NCI-H226 (cell line): Measurements from ENCODE around the gene BICD1.
"Not testable (repeated sequence)": the region's sequence is repeated elsewhere in the genome, so short reads cannot be mapped to it uniquely, and the experiment has no call there.

Source experiments
- DNase-seq: peaks from one replicate; pipeline ENCODE4 v3.0.0-alpha.2; 2015

Gene BICD1

DNA sequence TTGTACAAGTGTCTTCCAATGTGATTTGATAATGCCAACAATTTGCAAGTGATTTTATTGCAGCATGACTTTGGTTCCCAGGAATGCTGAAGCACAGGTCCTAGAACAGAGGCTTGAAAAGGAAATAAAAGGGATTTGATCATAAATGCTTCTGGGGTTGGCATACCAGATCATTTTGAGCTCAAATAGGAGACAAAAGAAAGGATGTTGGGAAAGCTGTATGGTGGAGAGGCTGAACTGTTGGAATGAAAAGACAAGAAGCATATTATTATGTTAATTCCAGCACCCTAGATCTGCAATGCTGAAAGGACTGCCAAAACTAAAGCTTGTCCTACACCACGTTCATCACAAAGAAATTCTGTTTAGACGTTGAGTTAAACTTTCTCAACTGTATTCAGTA is 143.1 kb downstream of the BICD1 start:
- no peak for DNase-seq

DNA sequence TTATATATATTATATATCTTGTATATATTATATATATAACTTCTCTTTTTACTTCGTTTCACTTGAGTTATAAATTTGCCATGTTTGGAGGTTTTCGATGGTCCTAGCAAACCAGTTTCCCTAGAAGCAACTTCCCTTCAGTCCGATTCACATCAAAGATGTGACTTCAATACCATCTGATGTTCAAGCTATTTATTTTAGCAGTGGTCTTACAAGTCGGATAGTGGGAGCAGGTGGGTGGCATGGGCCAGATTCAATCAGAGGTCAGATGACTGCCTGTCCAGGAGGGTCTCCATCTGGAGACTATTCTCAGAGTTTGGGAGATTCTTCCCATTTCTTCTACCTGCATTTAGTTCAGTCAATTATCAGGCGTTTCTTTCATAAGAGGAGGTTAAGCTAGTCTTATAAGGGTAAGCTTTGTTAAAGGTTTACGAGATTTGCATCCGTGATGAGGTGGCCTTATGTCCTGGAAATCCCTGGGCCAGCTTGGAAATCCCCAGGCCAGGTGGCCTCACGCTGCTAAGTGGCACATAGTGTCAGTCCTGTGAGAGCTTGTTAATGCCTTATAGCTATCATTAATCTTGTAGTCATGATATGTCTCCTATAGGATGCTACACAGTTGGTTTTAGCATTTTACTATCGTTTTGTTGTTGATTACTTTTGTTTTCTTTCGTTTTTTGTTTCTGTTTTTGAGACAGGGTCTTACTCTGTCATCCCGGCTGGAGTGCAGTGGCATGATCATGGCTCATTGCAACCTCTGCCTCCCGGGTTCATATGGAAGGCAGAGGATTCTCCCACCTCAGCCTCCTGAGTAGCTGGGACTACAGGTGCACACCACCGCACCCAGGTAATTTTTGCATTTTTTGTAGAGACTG is 145.8 kb downstream of the BICD1 start:
- DNase-seq = no peak

DNA sequence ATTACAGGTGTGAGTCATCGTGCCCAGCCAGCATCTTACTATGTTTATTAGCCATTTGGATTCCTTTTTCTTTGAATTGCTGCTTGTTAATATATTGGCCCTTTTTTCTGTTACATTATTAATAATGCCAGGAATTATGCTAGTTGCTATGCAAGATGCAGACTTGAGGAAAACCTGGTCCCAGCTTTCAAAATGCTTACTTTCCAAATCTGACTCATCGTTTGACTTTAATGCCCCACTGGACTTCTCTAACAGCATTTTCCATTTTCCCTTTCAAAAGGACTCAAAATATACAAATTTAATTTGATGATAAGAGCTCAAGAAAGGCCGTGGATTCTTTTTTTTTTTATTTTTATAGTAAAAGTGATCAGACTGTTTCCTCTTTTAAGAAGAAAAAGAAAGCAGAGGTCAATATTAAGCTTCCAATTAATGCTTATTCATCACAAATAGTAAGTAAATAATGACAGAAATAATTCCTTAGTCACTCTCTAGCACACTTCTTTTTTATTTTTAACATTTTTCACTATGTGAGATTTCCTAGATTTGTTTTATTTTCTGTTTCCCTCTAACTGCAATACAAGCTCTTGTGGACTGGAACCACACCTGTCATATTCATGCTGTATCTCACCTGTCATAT is 146.6 kb downstream of the BICD1 start:
- DNase-seq = no peak

DNA sequence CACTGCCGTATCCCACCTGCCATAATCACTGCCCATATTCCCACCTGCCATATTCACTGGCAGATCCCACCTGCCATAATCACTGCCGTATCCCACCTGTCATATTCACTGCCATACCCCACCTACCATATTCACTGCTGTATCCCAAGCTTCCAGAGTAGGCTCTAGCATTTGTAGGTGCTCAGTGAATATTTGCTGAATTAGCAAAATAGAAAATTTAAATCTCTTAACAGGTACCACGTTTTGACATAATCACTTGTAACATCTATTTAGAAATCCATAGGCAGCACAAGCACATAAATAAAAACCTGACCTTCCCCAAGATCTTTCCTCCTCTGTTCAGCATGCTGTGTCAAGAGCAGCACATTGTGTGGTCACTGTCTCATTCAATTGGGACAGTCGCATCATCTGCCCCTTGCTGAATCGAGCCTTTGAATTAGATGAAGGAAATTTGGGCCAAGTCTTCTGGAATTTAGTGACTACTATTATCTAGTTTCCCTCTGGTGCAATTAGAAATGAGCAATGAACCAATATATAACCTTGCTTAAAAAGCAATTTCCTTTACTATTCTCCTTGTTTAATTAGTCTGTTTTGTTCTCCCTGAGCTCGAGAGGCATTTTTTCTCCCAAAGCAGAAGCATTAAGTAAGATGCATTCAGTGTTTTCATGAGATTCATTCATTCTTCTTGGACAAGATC is 147.8 kb downstream of the BICD1 start:
- DNase-seq = no peak

DNA sequence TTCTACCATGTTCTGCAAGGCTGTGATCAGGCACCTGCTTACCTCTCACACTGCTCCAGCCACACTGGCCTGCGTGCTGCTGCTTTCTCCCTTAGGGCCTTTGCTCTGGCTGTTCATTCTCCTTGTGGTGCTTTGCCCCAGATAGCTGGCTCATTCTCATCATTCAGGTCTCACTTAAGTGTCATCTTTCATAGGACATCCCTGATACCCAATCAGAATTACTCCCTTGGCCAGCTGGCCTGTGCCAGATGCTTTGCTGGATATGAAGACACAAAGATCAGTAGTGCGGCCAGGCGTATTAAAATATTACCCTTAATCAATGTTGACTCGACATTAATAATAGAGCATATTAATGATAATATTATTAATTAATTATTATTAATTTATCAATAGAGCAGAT is 148.9 kb downstream of the BICD1 start:
- DNase-seq = no peak

DNA sequence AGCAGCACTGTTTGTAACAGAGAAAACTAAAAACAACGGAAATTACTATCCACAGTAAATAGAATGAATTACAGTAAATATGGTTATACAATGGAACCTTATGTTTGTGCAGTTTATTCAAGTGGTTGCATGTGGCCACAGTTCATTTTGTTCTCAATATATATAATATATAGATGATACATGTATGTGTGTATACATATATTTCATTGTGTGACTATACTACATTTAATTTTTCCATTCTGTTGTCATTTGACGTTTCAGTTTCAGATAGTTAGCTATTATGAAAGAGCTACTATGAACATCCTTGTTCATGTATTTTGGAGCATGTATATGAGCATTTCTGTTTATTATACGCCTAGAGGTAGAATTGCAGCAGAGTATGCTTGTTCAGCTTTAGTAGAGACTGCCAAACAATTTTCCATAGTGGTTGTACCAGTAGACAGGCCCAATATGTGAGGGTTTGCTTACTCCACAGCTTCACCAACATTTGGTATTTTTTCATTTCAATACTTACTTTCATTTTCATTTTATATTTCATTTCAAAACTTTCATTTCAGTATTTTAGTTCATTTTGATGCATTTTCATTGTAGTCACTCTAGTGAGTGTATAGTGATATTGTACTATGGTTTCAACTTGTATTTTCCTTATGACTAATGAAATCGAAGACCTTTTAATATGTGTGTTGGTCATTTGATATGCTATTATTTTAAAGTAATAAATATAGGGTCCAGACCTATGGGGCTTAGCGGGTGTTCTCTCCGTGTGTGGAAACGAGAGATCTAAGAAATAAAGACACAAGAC is 151.2 kb downstream of the BICD1 start:
- DNase-seq = no peak

DNA sequence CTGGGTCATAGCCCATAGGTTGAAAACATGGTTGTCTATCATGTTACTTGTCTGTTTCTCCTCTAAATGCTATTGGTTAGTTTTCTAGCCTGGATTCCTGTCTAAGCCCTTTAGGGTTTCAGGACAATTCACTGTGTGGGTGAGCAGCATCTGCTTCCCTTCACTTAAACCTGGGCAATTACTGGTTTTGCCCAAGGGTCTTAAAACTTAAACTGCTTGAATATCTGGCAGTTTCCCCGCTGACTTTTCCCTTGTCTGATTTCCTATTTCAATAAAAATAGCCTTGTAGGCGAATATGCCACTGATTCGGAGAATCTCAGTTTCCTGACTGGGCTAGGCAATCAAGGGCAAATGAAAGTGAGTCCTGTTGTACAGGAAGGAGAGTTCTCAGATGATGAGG is 154.0 kb downstream of the BICD1 start:
- DNase-seq = no peak

DNA sequence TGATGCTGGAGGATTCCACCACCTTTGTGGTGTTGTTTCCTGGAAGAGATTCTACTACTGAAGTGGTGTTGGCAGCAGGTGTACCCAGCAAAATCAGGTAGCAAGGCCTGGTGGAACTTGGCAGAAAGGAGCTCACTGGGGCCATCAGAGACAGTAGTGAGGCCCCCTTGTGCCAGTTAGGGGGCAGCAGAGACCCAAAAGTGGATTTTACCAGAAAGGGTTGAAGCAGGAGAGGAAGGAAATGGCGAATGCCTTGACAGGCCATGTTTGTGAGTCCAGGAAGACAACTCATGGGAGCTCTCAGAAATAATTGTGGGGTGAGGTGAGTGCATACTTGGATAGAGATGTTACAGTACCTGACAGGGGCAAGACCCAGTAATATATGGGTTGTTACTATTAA is 155.0 kb downstream of the BICD1 start:
- DNase-seq = no peak

DNA sequence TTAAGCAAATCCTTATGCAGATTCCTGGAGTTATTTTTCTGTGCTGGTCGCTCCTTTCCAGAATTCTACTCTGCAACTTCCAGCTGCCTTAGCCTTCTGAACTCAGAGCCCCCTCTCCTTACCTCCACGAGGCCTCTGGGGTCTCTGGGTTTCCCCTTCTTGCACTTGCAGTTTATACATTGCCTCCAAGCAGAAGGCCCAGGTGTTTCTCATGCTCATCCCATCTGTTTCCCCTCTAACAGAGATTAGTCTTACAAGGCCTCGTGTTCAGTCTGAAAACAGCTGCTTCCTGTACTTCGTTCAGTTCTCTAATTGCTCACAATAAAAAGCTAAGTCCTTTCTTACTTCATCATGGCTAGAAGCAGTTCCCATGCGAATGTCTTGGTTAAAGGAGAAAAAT is 158.3 kb downstream of the BICD1 start:
- DNase-seq = no peak

DNA sequence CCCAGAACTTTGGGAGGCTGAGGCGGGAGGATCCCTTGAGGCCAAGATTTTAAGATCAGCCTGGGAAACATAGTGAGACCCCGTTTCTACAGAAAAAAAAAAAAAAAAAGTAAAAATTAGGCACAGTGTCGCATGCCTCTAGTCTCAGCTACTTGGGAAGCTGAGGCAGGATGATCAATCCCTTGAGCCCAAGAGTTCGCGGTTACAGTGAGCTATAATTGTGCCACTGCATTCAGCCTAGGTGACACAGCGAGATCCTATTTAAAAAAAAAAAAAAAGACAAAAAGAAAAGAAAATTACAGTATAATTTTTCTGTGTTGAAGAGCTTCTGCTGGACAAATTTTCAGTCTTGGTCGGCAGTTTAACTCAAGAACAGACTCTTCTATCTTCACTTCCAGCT is 158.8 kb downstream of the BICD1 start:
- DNase-seq = no peak

DNA sequence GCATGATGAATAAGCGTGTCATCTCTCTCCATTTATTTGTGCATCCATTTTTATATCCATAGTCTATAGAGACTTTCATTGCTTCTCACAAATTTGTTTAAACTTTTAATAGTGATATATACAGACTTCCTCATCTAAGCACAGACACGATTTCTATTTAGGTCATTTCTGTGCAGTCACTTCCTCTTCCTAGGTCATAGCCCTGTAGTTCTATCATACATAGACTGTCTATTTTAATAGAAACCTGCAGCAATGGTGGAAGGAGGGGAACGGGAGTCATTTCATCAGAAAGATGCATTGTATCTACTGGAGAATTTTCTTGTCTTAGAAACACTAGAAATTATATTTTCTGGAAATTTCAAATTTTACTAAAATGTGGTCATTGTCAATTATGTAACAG is 159.3 kb downstream of the BICD1 start:
- no peak for DNase-seq

DNA sequence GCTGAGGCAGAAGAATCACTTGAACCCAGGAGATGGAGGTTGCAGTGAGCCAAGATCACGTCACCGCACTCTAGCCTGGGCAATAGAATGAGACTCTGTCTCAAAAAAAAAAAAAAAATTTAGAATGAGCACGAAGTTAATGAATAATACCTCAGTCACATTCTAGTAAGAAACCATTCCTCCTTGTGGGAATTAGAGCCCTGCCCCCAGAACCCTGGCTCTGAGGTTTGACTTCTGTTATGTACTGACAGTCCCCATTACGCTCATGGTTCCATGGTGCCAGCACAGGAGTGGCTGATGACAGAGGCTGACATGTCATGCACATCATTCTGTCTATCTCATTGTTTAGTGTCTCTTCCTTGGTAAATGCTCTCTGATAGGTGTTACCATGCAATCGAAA is 160.1 kb downstream of the BICD1 start:
- DNase-seq = no peak

DNA sequence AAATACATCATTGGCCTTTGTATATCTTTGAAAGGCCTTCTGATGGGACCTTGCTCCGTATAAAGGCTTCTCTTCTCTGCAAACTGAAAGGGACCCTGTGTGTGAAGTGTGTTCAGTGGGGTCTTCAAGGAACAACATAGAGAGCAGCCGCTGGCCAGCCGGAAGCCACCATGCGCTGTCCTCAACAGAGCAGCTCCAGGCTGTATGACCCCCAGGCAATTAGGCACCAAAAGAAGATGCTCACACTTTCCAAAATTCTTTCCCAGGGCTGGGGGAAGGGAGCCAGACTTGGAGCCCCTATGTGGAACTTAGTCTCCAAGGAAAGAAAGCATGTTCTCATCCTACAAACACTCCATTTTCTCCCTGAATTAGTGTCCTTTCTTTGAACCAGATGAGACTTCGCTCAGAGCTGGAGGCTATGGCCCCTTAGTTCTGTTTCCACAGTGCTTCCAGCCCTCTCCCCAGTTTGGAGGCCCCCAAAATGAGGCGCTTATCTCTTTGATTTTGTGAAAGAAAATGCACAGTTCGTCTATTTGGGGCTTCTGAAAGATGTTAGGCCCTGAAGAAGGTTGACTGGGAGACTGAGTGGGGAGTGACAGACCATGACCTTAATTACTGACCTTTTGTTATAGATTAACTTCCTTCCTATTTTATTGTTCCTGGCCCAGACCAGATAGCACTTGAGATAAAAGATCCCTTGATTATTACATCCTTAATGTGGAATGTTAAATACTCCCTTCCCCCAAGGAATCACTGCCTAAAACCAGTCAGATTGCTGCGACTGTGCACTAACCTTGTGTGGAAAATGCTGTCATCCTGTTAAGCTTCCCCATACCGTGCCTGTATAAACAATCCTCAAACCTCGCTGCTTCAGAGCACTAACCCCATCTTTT is 164.4 kb downstream of the BICD1 start:
- DNase-seq = no peak

DNA sequence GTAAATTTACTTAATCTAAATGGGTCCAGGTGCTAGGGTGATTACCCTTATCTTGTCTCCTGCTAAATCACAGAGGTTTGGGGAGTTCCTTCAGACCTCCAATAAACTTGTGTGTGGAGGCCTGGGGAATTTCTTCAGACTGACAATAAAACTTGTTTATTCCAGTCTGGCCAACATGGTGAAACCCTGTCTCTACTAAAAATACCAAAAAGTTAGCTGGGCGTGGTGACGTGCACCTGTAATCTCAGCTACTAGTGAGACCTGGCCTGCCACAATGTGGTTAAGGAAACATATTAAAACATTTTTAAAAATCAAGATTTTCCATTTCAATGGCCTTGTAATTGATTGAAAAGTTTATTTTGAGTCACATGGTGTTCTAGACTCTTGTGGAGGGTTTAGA is 165.8 kb downstream of the BICD1 start:
- no peak for DNase-seq

DNA sequence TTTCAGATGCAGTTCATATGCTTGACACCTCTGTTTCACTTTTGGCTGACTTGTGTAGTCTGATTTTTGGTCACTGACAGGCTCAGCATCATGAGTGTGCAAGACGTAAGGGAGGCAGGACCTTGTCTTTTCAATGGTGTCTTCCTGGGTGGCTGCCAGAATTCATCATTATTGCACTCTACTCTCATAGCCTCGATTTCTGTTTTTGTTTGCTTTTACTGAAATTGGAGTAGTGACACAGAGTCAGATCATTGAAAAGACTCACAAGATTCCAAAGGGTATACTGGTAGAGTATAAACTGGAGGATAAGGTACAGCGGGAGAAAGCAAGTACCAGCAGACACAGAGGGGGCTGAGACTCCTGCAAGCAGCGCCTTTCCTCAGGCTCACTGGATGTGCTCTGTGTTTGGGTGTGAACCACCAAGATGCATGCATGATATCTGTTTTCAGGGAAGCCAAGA is 166.4 kb downstream of the BICD1 start:
- no peak for DNase-seq

DNA sequence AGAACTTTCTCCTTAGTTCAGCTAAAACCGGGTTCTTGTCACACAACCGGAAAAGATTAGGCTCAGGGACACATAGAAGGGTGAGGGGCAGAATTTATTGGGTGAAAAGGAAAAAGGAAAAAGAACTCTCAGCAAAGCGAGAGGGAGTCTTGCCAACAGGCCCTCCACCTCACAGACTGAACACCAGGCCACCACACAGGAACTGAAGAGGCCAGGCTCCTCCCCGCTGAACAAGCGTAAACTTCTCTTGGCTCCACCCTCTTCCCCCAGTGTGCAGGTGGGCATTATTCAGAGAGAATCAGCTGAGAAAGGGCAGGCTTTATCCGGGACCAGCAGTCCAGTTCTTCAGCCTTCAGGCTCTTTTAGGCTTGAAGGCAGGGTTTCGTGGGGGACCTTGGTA is 167.1 kb downstream of the BICD1 start:
- no peak for DNase-seq

DNA sequence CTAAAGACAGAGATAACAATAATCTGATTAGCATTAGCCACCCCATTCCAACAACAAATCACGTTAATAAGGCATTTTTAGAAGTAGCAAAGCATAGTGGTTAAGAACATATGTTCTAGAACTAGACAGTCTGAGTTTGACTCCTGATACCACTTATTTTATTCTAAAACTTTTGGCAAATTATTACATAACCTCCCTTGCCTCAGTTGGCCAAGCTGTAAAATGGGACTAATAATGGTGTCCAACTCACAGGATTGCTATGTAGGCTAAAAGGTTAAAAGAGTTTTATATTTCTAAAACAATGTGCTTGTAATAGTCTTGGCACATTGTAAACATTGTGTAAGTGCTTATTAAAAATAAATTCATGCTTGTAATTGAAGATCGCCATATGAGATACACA is 168.0 kb downstream of the BICD1 start:
- no peak for DNase-seq

DNA sequence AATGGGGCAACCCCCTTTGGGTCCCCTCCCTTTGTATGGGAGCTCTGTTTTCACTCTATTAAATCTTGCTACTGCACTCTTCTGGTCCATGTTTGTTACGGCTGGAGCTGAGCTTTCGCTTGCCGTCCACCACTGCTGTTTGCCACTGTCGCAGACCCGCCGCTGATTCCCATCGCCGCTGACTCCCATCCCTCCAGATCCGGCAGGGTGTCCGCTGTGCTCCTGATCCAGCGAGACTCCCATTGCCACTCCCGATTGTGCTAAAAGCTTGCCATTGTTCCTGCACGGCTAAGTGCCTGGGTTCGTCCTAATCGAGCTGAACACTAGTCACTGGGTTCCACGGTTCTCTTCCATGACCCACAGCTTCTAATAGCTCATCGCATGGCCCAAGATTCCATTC is 168.9 kb downstream of the BICD1 start:
- not testable (repeated sequence) for DNase-seq

DNA sequence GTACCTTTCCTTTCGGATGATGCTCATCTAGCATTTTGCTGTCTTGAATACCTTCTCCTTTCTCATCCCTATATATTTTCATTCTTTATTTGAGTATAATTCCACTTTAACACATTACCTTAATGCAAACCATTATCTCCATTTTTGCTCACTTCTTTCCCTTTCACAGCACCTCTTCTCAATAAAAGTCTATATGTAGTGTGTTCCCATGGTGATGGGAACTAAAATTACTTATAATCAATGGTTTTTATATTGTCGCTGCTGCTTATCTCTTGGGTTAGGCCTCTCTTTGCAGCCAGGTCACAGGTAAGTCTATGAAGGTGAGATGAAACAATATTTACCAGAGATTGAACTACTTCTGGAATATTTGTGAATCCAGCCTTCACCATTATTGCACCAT is 171.1 kb downstream of the BICD1 start:
- no peak for DNase-seq

DNA sequence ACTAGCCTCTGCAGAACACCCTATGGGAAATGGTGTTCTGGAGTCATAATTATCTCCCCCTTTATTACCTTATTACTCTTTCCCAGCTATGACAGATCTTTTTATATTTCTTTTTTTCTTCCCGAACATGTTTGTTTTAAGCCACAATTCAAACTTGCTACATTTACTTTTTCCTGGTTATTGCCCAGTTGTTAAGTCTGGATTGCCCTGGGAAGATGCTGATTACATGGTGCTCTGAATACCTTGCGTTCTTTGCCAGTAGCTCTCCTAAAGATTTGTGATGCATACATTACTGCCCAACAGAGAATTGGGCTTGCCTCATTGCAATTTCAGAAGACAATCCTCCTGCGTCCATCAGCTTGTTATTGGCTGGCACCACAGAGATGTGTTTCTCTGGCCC is 174.5 kb downstream of the BICD1 start:
- no peak for DNase-seq

DNA sequence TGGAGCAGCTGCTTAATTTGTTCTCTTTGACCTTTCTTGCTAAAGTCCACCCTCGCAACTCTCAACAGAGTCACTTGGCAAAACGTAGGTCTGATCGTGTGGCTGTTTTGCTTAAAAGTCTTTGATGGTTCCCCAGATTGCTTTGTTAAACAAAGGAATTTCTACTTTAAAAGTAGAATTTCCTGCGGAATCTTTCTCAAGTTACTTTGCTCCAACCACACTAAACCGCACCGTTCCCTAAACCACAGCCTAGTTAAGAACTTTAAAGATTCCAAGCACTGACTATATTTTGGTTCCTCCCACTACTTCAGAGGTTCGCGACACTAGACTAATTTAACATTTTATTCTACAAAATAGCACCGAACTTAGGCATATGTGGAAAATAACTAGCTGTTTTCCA is 177.9 kb downstream of the BICD1 start:
- no peak for DNase-seq

DNA sequence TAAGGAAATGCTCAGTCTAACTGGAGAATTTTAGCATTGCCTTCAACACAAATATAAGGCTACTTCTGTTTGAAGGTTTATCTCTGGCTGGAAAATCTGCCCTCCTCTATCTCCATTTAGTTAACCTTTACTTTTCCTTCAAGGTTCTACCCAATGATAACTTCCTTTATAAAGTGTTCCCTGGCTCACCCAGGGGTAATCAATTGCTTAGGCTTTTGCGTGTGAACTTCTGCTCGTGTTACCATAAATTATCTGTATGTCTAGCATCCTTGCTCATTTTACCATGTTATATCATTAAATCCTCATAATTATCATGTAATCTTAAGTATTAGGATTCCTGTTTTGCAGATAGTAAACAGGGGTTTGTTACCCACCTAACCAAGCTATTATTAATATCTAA is 178.4 kb downstream of the BICD1 start:
- DNase-seq = no peak
